ENCODE results near the gene HBZ.
"Not testable (repeated sequence)": the region's sequence is repeated elsewhere in the genome, so short reads cannot be mapped to it uniquely, and the experiment has no call there.

The HBZ gene

DNA sequence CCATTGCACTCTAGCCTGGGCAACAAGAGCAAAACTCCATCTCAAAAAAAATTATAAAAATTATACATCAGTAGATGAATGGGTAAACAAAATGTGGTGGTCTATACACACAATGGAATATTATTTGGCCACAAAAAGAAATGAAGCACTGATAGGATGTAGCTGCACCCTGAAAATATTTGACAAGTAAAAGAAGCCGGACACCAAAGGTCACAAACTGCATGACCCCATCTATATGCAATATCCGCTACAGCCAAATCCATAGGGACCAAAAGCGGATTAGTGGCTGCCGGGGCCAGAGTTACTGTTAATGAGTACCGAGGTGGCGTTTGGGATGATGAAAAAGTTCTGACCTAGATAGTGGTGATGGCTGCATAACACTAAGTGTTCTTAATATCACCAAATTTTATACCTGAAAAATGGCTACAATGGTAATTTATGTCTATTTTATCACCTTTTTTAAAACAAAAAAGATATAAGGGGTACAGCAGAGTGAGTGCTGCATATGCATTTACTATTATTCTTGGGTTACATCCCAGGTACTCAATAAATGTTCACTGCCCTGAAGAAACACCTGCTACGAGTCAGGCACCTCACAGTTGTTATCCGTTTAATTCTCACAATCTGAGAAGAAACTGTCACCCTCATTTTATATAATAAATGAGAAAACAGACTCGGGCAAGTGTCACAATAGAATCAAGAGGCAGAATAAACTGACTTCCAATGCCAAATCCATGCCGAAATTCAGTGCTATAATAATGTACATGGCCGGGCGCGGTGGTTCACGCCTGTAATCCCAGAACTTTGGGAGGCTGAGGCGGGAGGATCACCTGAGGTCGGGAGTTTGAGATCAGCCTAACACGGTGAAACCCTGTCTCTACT lies 27.0 kb downstream of the HBZ start:
- no peak for DNase-seq (ENCODE audit: low read depth)

DNA sequence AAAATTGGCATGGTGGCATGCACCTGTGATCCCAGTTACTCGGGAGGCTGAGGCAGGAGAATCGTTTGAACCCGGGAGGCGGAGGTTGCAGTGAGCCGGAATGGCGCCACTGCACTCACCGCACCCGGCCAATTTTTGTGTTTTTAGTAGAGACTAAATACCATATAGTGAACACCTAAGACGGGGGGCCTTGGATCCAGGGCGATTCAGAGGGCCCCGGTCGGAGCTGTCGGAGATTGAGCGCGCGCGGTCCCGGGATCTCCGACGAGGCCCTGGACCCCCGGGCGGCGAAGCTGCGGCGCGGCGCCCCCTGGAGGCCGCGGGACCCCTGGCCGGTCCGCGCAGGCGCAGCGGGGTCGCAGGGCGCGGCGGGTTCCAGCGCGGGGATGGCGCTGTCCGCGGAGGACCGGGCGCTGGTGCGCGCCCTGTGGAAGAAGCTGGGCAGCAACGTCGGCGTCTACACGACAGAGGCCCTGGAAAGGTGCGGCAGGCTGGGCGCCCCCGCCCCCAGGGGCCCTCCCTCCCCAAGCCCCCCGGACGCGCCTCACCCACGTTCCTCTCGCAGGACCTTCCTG lies 27.7 kb downstream of the HBZ start, which contains the start of gene HBQ1:
TSS of gene HBQ1 (plus strand) at position 359 of the 575 bp plus-strand sequence. CDS start at position 387, 28 bp downstream.
- peak; percentile 11 for DNase-seq (ENCODE audit: low read depth)

DNA sequence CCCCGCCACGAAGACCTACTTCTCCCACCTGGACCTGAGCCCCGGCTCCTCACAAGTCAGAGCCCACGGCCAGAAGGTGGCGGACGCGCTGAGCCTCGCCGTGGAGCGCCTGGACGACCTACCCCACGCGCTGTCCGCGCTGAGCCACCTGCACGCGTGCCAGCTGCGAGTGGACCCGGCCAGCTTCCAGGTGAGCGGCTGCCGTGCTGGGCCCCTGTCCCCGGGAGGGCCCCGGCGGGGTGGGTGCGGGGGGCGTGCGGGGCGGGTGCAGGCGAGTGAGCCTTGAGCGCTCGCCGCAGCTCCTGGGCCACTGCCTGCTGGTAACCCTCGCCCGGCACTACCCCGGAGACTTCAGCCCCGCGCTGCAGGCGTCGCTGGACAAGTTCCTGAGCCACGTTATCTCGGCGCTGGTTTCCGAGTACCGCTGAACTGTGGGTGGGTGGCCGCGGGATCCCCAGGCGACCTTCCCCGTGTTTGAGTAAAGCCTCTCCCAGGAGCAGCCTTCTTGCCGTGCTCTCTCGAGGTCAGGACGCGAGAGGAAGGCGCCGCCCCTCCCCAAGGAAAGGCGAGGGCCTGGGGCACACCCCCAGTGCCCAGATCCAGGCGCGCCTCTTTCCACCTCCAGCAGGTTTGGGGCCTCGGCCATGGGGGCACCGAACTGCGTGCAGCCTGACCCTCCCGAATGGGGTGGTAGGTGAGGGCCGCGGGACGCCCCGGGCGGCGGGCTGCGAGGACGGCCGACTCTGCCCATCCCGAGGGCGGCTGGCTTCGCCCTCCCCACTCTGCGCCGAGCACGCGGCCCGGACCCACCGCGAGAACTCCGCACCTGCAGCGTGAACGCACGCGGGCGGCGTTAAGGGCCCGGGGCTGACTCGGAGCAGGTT lies 28.5 kb downstream of the HBZ start:
- peak; percentile 69 for DNase-seq (ENCODE audit: low read depth)

DNA sequence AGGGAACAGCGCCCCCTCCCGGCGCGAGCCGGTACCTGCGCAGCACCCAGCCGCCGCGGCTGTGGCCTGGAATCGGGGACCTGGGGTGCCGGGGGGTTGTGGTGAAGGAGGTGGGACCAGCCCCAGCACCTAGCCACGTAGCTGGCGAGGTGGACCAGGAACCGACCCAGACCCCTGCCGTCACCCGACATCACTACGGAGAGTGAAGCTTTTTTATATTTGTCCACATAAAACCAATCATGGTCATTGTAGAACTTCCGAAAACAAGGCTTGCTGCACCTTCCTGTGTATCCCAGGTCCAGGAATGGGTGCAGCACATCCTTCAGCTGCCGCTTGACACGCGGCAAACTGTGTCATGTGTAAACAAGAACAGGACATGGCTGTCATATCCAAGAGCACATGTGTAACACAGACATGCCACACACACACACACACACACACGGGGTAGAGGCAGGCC lies 29.1 kb downstream of the HBZ start:
- no peak for DNase-seq (ENCODE audit: low read depth)

DNA sequence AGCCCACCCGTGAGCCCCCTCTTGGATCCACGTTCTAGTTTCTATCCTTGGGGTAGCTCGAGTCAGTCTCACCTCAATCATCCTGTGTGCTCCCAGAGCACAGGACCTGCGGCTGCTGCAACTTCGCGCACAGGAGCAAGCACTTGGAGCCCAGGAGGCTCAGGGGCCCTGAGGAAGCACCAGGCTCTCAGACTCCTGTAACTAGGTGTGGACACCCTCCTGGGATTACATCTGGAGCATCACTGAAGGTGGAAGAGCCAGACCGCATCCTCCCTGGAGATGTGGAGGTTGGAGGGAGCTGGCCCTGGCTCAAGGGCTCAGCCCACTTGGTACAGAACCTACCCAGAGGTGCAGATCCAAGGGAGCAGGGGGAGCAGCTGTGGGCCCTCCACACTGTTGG lies 30.6 kb downstream of the HBZ start:
- no peak for DNase-seq (ENCODE audit: low read depth)

DNA sequence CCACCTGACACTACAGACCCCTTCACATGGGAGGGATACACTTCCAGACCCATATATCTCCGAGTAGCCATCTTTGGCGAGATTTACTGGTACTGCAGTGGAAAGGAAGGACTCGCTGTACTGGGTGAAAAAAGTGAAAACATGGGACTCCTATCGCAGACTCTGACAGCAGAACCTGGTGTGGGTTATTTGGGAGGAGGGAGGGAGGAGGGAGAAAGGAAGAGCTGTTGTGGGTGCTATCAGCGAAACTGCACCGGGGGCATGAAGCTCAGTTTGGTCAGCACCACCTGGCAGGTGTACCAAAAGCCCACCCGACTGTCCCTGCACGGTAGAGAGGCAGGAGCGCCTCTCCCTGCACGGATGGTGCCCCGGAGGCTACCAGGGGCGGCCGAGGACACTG lies 32.8 kb downstream of the HBZ start:
- DNase-seq (ENCODE audit: low read depth): no peak

DNA sequence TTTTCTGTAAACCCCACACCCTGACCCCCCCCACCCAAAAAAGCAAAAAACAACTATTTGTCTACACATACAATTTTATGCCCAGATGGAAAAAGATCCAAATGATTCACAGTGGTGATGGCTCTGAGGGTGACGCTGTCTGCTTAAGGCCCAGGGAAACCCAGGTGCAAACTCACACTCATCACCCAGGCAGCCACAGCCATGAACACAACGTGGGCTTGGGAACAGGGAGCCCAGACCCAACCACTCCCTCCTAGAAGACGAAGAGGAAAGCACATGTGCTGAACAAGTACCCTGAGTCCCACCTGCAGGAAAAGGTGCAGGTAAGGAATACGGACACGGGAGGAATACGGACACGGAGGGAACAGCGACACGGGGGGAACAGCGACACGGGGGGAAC lies 33.2 kb downstream of the HBZ start:
- DNase-seq (ENCODE audit: low read depth): no peak

DNA sequence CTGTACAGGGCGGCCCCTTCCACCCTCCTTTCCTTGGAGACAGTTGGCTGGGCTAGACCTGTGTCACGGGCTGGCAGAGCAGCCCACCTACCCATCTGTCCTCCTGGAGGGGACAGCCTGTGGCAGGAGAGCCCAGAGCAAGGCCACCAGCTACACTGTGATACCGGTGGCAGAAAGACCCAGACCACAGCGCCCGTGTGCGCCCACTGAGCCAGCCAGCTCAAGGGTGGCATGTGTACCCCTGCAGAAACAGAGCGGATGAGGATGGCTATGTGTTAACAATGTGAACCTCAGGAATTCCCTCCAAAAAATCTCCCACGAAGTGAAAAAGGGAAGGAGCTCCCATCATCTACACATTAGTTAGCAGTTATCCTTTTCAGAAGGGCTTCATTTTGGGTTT lies 34.9 kb downstream of the HBZ start:
- DNase-seq (ENCODE audit: low read depth): no peak

DNA sequence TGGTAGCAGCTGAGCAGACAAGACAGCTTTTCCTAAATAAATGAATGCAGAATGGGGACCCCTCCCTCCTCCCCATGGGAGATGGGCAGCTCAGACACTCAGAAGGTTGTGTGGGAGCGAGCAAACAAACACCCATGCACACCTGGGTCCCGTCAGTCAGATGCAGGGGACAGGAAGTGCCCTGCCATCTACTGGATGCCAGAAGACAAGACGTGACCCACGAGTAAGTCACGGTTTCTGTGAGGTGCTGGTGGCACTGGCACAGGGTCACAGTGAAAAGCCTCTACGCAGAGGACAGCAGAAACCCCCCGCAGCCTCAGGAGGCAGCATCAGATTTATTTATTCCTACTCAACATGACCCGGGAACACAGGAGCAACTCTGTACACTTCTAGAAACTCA lies 36.2 kb downstream of the HBZ start:
- no peak for DNase-seq (ENCODE audit: low read depth)

DNA sequence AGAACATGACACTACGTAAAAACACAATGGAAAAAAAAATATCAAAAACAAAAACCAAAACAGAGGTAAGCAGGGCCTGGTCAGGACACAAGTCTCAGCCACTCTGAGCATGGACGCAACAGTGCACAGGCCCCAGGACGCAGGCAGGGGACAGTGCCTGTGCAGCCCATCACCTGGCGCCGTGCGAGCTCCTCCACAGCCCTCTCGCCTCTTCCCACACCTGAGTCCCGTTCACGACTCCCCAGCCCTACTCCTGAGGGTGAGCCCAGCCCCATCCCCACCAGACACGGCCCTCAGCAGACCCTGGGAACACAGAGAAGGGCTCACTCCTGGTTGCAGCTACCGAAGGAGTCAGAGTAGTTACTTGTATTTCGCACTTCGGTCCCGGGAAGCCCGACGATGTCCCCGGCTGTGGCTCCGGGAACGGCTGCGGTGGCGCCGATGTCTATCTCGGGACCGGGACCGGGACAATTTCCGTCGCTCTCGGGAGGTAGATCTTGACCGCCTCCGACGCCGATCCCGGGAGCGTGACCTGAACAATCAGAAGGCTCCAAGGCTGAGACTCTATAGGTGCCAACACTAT lies 37.3 kb downstream of the HBZ start:
- no peak for DNase-seq (ENCODE audit: low read depth)

DNA sequence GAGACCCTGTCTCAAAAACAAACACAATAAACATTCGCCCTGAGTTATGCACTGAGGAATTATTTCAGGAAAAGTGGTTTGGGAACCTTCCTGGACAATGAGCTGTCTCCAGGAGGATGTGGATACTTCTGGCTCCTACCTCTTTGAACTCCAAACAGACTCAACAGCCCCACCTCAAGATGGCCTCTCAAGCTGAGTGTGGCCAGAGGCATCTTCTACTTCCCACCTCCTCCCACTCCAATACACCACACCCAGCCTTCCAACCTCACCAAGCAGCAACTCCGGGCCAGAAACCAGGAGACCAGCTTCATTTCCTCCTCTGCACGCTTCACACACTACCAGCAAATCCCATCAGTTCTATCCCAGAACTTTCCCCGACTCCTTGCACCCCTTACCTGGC lies 39.4 kb downstream of the HBZ start:
- DNase-seq (ENCODE audit: low read depth): no peak

DNA sequence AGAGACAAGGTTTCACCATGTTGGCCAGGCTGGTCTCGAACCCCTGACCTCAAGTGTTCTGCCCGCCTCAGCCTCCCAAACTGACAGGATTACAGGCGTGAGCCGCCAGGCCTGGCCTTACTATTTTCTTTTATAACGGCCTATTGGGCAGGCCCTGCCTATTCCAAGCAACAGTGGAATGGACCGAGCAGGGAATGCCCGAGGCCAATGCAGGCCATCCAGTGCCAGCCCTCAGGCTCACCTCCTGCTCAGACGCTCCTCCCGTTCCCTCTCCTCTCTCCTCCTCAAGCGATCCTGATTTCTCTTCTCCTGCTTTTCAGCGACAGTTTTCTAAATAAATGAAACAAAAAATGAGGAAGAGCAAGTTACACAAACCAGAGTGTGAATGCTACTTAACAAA lies 40.2 kb downstream of the HBZ start:
- no peak for DNase-seq (ENCODE audit: low read depth)

DNA sequence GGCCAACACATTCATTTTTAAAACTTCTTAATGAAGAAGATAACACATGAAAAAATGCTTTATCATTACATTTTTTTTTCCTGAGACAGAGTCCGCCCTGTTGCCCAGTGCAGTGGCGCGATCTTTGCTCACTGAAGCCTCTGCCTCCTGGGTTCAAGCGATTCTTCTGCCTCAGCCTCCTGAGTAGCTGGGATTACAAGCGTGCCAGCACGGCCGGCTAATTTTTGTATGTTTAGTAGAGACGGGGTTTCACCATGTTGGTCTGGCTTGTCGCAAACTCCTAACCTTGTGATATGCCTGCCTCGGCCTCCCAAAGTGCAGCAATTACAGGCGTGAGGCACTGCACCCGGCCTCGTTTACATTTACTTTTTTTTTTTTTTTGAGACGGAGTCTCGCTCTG lies 41.0 kb downstream of the HBZ start:
- no peak for DNase-seq (ENCODE audit: low read depth)

DNA sequence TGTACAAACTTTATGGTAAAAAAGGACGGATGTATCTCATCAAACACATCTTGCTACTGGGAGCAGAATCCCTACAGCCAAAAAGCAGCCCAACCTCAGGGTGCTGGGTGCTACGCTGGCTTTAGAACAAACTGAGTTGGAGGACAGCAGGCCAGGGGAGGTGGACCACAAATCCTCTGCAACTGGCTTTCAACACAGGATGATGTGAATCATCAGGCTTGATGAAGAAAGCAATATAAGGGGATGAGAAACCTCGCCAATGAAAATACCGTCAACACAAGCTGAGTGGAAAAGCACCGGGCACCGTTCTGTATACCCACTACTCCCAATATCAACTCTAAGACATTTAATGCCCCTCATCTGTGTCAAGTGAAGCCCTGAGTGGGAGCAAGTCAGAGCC lies 42.1 kb downstream of the HBZ start:
- no peak for DNase-seq (ENCODE audit: low read depth)

DNA sequence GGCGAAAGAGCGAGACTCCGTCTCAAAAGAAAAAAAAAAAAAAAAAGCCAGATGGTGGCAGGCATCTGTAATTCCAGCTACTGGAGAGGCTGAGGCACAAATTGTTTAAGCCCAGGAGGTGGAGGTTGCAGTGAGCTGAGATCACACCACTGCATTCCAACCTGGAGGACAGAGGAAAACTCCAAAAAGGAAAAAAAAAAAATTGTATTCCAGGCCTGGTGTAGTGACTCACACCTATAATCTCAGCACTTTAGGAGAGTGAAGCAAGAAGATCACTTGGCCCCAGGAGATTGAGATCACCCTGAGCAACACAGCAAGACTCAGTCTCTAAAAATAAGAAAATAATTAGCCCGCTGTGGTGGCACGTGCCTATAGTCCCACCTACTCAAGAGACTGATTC lies 47.9 kb downstream of the HBZ start:
- DNase-seq (ENCODE audit: low read depth): peak; percentile 73

DNA sequence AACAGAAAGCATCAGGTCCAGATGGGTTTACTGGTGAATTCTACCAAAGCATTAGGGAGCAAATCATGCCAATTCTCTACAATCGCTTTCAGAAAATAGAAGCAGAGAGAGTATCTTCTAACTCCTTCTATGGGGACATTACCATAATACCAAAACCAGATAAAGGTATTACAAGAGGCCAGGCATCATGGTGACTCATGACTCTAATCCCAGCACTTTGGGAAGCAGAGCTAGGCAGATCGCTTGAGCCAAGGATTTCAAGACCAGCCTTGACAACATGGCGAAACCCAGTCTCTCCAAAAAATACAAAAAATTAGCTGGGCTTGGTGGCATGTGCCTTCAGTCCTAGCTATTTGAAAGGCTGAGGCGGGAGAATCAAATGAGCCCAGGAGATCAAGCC lies 50.8 kb downstream of the HBZ start:
- DNase-seq (ENCODE audit: low read depth): no peak

DNA sequence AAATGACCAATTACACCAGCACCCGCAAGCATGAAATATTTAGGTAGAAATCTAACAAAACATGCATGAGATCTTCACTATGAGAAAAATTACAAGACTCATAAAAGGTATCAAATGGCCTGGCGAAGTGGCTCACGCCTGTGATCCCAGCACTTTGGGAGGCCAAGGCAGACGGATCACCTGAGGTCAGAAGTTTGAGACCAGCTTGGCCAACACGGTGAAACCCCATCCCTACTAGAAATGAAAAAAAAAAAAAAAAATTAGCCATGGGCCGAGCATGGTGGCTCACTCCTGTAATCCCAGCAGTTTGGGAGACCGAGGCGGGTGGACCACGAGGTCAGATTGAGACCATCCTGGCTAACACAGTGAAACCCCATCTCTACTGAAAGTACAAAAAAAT lies 51.6 kb downstream of the HBZ start:
- not testable (repeated sequence) for DNase-seq (ENCODE audit: low read depth)
